DOHH2 (cell line): ENCODE data around the gene FAM240B.

Source experiments
- CTCF ChIP-seq: fragments of 200-600 bp; sonication (generic); IDR thresholded peaks from one replicate; pipeline ENCODE4 v1.5.1; 2014; ENCODE audit warnings: antibody characterized with exemption, mild to moderate bottlenecking, low read depth, low read length; ENCODE audit not compliant: poor library complexity, severe bottlenecking
- EZH2phosphoT487 ChIP-seq: fragments of 200-600 bp; sonication (generic); IDR thresholded peaks from 2 replicates; pipeline ENCODE4 v1.6.1; 2017; ENCODE audit warnings: borderline replicate concordance, mild to moderate bottlenecking, antibody characterized with exemption, low read length, moderate library complexity, mixed read lengths

GRCh38 chr9:38675211-38675610 is 44.7 kb downstream of the FAM240B start:
- TF ChIP-seq CTCF (no peak), EZH2phosphoT487 (no peak)
